HEK293 (cell line): Measurements from ENCODE around the gene SNRNP70.
A peak's percentile ranks its signal among the peaks of the same experiment; 100 is the strongest.

Experiments
- CTCF ChIA-PET: fragments of 350-600 bp; formaldehyde crosslinking; extraction: SDS; loops from one replicate; lab custom pipeline; 2021; ENCODE audit warnings: antibody characterized with exemption; lab: Yijun Ruan, JAX
- POLR2A ChIA-PET: fragments of 300-600 bp; formaldehyde crosslinking; extraction: SDS; loops from one replicate; lab custom pipeline; 2020; ENCODE audit warnings: antibody characterized with exemption, inconsistent platforms; lab: Yijun Ruan, JAX
- H3K27ac ChIP-seq: fragments of 200-500 bp; sonication (Bioruptor generic); 2 replicates; pipeline ENCODE4 v1.5.1; 2014; ENCODE audit warnings: low read depth, low read length, control low read depth, inconsistent platforms; ENCODE audit errors: extremely low read depth
- H3K36me3 ChIP-seq, 2 experiments: fragments of 200-500 bp in 1 of 2; sonication (Bioruptor generic) in 1 of 2; 1 replicate in 1 of 2; 2 replicates in 1 of 2; pipeline ENCODE4 v1.5.1; 2014 to 2017; ENCODE audit warnings: inconsistent platforms in 2 of 2, low read length in 2 of 2; ENCODE audit not compliant: control insufficient read depth in 2 of 2, insufficient read depth in 1 of 2
- H3K4me1 ChIP-seq: fragments of 200-500 bp; sonication (Bioruptor generic); 2 replicates; pipeline ENCODE4 v1.5.1; 2014; ENCODE audit warnings: mild to moderate bottlenecking, low read length, inconsistent platforms; ENCODE audit not compliant: control insufficient read depth, insufficient read depth
- H3K4me3 ChIP-seq: 2 replicates; pipeline ENCODE4 v1.5.1; 2011; ENCODE audit warnings: low read depth, mild to moderate bottlenecking, control low read depth, low read length, moderate library complexity
- H3K9me3 ChIP-seq: fragments of 200-500 bp; sonication (Bioruptor generic); 2 replicates; pipeline ENCODE4 v1.5.1; 2014; ENCODE audit warnings: low read depth, low read length, inconsistent platforms; ENCODE audit not compliant: control insufficient read depth, insufficient read depth
- BCL11B ChIP-seq: fragments of 450-650 bp; formaldehyde crosslinking; IDR thresholded peaks from 2 replicates; pipeline ENCODE4 v1.5.1; 2016; ENCODE audit warnings: low read depth, missing biosample characterization, missing genetic modification characterization
- EGR2 ChIP-seq: fragments of 450-650 bp; formaldehyde crosslinking; IDR thresholded peaks from 2 replicates; pipeline ENCODE4 v1.5.1; 2016; ENCODE audit warnings: low read depth, missing biosample characterization, missing genetic modification characterization
- HOXA7 ChIP-seq: sonication (generic); formaldehyde crosslinking; IDR thresholded peaks from 2 replicates; pipeline ENCODE4 v1.8.1; 2022; ENCODE audit warnings: missing genetic modification reagents, borderline replicate concordance
- SP3 ChIP-seq: fragments of 450-650 bp; formaldehyde crosslinking; IDR thresholded peaks from 2 replicates; pipeline ENCODE4 v1.5.1; 2016; ENCODE audit warnings: missing biosample characterization, missing genetic modification characterization
- ZBTB7A ChIP-seq: fragments of 450-650 bp; formaldehyde crosslinking; IDR thresholded peaks from 2 replicates; pipeline ENCODE4 v1.5.1; 2016; ENCODE audit warnings: low read depth, missing biosample characterization, missing genetic modification characterization
- ZNF658 ChIP-seq: fragments of 450-650 bp; formaldehyde crosslinking; IDR thresholded peaks from 2 replicates; pipeline ENCODE4; 2016; ENCODE audit warnings: missing biosample characterization, missing genetic modification characterization
- TF ChIP-seq, protein P1 (sequence below): fragments of 450-650 bp; formaldehyde crosslinking; IDR thresholded peaks from 2 replicates; pipeline ENCODE4 v1.5.1; 2016; ENCODE audit warnings: missing biosample characterization, missing genetic modification characterization, borderline replicate concordance
- TF ChIP-seq, protein P2 (sequence below): fragments of 450-650 bp; IDR thresholded peaks from 2 replicates; pipeline ENCODE4 v1.5.1; 2018; ENCODE audit warnings: missing biosample characterization, missing genetic modification characterization
- TF ChIP-seq, protein P3 (sequence below): fragments of 450-650 bp; formaldehyde crosslinking; IDR thresholded peaks from 2 replicates; pipeline ENCODE4 v1.5.1; 2016; ENCODE audit warnings: missing biosample characterization, missing genetic modification characterization, borderline replicate concordance

The SNRNP70 gene

DNA sequence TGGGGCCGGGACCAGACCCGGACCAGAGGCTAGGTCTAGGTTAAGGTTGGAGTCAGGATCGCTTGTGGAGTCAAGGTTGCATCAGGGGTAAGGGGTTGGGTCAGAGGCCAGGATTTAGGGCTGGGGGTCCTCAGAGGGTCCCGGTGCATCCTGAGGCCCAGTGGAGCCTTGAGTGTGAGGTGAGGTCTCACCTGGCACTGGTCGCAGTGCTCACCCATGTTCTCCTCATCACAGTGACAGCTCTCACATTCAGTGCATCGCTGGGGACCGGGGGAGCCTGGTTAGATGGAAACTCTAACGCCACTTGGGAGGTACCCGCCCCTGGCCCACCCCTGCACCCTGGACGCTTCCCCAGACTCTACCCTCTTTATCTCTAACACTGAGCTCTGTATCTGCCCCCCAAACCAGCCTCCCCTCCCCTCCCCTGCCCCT, 66.9 kb downstream of the SNRNP70 start:
- Histone ChIP-seq H3K4me1 (peaks cover 6% of the 10 kb centered on the region), H3K27ac (no peak overlapping the region), H3K36me3 (no peaks in the 10 kb centered on the region), H3K4me3 (no peak overlapping the region), H3K9me3 (no peaks in the 10 kb centered on the region)
- TF ChIP-seq BCL11B (tag by site-specific recombination) (peak; percentile 58; the same call in 1 of the 2 replicates), SP3 (tag by site-specific recombination) (peak; percentile 81), ZBTB7A (0 out of 2 replicates have a peak, but pooled peaks have one; percentile 29), HOXA7 (CRISPR knock-in tag) (no peak)
- TF ChIP-seq, protein P1, sequence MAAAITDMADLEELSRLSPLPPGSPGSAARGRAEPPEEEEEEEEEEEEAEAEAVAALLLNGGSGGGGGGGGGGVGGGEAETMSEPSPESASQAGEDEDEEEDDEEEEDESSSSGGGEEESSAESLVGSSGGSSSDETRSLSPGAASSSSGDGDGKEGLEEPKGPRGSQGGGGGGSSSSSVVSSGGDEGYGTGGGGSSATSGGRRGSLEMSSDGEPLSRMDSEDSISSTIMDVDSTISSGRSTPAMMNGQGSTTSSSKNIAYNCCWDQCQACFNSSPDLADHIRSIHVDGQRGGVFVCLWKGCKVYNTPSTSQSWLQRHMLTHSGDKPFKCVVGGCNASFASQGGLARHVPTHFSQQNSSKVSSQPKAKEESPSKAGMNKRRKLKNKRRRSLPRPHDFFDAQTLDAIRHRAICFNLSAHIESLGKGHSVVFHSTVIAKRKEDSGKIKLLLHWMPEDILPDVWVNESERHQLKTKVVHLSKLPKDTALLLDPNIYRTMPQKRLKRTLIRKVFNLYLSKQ (tag by site-specific recombination): no peak
- ChIA-PET POLR2A (interaction anchor here (0.5 to 3.8 kb wide), 4 partner anchors 35 to 322 kb away, joined by 3 to 22 read pairs (median 5); partner anchors contain the start of gene LIN7B), CTCF (interaction anchor here (1.3 kb wide), 1 partner anchor 47 kb away, joined by 7 read pairs; no protein-coding TSS in a partner anchor)

DNA sequence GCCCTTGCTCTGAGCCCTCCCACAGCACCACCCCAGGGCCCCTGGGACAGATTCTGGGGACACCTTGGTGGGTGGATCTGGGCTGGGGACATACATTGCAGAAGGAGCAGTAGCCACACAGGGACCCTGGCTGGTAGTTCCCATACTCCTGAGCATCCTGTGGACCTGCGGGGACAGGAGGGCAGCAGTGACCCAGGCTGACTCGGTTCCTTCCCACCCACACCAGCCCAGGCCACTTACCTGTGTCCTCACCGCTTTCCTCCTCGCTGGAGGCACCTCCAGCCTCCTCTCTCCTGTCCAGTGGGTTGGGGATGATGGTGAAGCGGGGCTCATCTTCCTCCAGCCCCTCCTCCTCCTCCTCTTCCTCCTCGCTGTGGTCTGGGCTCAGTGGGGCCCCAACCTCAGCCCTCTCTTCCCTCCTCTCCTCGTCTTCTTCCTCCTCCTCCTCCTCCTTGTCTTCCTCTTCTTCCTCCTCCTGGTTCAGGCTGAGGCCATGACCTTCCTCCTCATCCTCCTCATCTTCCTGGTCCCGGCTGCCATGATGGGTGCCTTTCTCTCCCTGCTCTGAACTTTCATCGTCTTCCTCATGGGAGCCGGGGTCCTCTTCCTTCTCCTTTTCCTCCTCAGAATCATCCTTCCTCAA, 68.0 kb downstream of the SNRNP70 start:
- H3K36me3 ChIP-seq: no peaks in the 10 kb centered on the region
- TF ChIP-seq EGR2: peak; percentile 12; the same call in 1 of the 2 replicates
- TF ChIP-seq, protein P2, sequence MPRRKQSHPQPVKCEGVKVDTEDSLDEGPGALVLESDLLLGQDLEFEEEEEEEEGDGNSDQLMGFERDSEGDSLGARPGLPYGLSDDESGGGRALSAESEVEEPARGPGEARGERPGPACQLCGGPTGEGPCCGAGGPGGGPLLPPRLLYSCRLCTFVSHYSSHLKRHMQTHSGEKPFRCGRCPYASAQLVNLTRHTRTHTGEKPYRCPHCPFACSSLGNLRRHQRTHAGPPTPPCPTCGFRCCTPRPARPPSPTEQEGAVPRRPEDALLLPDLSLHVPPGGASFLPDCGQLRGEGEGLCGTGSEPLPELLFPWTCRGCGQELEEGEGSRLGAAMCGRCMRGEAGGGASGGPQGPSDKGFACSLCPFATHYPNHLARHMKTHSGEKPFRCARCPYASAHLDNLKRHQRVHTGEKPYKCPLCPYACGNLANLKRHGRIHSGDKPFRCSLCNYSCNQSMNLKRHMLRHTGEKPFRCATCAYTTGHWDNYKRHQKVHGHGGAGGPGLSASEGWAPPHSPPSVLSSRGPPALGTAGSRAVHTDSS (tag by site-specific recombination): peak; percentile 96
- TF ChIP-seq, protein P3, sequence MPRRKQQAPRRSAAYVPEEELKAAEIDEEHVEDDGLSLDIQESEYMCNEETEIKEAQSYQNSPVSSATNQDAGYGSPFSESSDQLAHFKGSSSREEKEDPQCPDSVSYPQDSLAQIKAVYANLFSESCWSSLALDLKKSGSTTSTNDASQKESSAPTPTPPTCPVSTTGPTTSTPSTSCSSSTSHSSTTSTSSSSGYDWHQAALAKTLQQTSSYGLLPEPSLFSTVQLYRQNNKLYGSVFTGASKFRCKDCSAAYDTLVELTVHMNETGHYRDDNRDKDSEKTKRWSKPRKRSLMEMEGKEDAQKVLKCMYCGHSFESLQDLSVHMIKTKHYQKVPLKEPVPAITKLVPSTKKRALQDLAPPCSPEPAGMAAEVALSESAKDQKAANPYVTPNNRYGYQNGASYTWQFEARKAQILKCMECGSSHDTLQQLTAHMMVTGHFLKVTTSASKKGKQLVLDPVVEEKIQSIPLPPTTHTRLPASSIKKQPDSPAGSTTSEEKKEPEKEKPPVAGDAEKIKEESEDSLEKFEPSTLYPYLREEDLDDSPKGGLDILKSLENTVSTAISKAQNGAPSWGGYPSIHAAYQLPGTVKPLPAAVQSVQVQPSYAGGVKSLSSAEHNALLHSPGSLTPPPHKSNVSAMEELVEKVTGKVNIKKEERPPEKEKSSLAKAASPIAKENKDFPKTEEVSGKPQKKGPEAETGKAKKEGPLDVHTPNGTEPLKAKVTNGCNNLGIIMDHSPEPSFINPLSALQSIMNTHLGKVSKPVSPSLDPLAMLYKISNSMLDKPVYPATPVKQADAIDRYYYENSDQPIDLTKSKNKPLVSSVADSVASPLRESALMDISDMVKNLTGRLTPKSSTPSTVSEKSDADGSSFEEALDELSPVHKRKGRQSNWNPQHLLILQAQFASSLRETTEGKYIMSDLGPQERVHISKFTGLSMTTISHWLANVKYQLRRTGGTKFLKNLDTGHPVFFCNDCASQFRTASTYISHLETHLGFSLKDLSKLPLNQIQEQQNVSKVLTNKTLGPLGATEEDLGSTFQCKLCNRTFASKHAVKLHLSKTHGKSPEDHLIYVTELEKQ (tag by site-specific recombination): no peak
- TF ChIP-seq, all 188 proteins: peak for 2
- H3K4me1 ChIP-seq: peaks cover 10% of the 10 kb centered on the region
- H3K27ac ChIP-seq: no peak overlapping the region
- ChIA-PET POLR2A (no interaction called here), CTCF (interaction anchor here (0.7 kb wide), 1 partner anchor 60 kb away, joined by 3 read pairs; no protein-coding TSS in a partner anchor)
- no peak overlapping the region for H3K4me3 ChIP-seq
- H3K9me3 ChIP-seq: no peaks in the 10 kb centered on the region

DNA sequence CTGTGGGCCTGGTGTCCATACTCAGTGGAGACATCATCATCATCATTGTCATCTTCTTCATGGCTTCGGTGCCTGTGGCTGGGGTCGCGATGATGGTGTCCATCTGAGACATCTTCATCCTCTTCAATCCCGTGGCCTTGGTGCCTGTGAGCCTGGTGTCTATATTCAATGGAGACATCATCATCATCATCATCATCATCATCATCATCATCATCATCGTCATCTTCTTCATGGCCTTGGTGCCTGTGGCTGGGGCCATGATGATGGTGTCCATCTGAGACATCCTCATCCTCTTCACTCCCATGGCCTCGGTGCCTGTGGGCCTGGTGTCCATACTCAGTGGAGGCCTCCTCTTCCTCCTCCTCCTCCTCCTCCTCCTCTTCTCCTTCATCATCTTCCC, 69.0 kb downstream of the SNRNP70 start:
- Histone ChIP-seq H3K4me3 (no peak overlapping the region), H3K27ac (no peak overlapping the region), H3K36me3 (no peaks in the 10 kb centered on the region), H3K9me3 (no peaks in the 10 kb centered on the region), H3K4me1 (peaks cover 7% of the 10 kb centered on the region)
- TF ChIP-seq, protein P2 (tag by site-specific recombination): peak; percentile 99
- TF ChIP-seq ZNF658 (tag by site-specific recombination): no peak
- POLR2A ChIA-PET: no interaction called here
- CTCF ChIA-PET: no interaction called here
